Islet precursor cell (in vitro differentiated cells): ENCODE results near the gene AUTS2.

Experiments used
- DNase-seq: peaks from one replicate; pipeline ENCODE4 v3.0.0-alpha.2; 2018

Gene AUTS2

GRCh38 chr7:69659983-69660382 is 61.7 kb downstream of the AUTS2 start:
- no peak for DNase-seq

DNA sequence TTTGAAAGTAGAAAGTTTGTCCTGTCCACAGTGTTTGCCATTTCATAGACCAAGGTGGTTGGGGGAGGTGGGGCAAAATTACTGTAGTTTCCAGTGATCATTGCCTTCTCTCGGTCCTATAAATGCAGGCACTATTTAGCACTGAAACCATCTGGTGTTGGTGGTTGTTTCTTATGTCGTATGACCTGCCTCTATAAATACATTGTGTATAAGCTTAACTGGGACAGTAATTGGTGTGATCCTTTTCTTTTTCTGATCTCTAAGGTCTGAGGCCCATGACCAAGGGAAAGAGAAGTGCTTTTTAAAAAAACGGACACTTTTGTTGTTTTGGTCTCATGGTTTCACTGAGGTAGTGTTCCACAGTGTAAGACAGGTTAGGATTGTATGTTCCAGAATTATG is 63.1 kb downstream of the AUTS2 start:
- no peak for DNase-seq

GRCh38 chr7:69663911-69664832 is 65.9 kb downstream of the AUTS2 start:
- DNase-seq: no peak

- no peak for DNase-seq
Observed at GRCh38 chr7:69665369-69665768, 67.1 kb downstream of the AUTS2 start.

- no peak for DNase-seq
Observed at GRCh38 chr7:69668339-69668870, 70.1 kb downstream of the AUTS2 start.

GRCh38 chr7:69670701-69671100 is 72.4 kb downstream of the AUTS2 start:
- DNase-seq: no peak

- no peak for DNase-seq
Observed at GRCh38 chr7:69673074-69673473, 74.8 kb downstream of the AUTS2 start.

DNA sequence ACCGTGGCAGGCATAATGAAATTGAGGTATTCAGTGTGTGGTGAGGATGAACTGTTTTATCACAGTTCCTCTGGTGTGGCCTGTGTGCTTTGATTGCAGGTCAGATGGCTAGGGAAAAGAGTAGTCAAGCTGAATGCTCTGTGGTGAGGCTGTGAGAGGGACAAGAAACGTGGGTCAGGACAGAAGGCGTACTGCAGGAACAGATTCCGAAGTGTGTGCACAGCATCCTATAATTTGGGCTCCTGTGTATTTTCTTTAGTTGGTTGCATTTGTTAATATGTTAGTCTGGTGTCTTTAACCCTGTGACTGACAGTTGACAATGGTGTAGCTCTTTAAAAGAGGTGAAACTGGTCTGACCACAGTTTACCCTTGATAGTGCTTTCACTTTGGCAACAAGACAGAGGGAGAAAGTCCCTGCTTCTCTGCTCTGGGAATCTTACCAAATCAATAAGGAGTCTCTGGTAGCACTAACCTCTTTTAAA is 76.5 kb downstream of the AUTS2 start:
- DNase-seq: peak; percentile 63

DNA sequence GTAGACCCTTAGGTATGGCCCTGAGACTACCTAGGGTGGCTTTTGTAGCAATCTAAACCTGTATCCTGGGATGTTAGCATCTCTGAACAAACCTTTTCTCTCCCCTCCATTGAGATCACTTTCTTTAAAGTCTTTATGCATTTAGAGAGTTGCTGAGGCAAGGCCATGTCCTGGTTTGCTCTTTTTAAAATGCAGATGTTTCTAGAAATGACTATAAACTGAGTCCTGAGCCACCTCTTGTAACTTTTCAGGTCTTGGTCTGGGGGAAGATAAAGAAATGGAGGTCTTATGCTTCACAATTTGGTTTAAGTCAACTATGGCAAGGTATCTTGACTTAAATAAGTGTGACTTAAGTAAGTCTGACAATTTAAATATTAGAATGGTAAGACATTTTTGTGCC is 78.0 kb downstream of the AUTS2 start:
- no peak for DNase-seq

- DNase-seq: no peak
Observed at GRCh38 chr7:69677054-69677852, 79.0 kb downstream of the AUTS2 start.

DNA sequence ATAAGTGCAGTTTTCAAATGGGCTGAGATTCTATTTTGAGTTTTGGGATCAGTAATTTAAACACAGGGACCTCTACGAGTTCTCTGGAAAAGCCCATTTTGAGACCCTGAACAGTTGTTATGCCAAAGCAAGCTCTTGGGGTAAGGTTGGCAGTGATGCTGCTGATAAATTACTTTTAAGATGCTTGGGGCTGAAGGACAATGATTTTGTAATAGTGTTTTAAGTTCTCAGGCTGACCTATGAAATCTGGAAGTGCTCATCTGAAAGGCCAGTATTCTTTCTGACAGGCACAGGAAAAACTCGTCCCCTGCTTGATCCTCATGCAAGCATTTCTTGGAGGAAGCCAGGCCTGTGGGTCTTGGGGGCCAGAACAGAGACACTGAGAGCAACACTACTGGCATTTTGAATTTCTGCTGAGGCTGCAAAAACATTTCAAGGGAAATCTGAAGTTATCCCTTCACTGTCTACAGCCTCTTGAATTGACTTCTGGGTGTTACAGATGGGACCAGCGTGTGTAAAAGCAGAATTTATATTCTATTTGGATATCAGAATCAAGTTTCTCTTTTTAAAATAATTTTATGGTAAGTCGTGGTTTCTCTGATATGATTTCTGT is 79.7 kb downstream of the AUTS2 start:
- no peak for DNase-seq

DNA sequence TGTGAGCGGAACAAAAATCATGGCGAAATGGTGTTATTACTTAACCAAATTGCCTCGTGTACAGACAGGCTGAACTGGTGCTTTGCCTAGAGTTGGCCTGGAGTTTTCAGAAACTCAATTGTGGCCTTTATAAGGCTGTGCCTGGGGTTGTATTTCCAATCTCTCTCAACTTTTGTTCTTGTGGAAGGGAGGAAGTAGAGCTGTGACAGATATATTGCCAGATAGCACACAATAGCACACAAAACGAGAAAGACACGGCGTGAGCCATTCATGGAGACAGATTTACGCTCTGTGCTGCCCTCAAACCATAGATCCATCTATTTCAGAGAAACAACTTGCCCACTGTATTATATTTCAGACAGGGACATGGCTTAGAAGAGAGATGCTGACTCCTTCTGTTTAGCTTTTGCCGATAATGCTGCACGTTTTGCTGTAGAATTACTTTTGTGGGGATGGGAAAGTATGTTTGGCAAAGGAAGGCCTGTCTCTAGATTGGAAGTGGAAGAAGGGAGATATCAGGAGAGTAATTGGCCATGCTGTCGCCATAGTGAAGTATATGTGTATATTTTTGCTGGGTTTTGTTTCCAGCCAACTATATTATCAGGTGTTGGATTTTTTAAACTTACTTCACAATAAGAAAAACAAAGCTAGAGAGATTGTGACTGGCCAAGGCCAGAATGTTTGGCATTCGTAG is 80.4 kb downstream of the AUTS2 start:
- no peak for DNase-seq

DNA sequence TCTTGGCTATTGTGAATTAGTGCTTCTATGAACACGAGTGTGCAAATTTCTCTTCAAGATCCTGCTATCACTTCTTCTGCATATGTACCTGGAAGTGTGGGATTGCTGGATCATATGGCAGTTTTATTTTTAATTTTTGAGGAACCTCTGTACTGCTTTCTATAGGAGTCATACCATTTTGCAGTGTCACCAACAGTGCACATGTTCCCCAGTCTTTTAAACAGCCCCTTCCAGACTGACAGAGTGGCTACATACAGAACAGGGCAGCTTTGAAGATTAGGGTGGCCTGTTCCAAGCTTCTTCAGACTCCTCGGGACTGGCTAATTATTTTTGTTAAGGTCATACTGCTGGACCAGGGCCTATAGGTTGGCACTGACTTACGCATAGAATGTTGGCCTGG is 82.9 kb downstream of the AUTS2 start:
- DNase-seq: no peak

DNA sequence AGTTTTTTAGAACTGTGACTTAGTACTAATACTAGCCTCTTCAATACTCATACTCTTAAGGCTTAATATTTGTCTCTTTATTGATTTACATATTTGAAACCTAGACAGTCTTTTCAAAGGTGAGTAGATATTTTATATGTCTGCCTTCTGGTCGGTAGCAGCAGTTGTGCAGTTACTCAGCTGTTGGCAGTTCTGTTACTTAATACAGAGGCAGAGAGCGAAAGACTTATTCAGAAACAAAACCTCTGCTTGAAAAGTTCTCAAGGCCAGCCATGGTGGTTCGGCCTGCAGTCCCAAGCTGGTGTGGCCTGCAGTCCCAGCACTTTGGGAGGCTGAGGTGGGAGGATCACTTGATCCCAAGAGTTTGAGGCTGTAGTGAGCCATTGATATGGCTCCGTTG is 84.2 kb downstream of the AUTS2 start:
- no peak for DNase-seq

DNA sequence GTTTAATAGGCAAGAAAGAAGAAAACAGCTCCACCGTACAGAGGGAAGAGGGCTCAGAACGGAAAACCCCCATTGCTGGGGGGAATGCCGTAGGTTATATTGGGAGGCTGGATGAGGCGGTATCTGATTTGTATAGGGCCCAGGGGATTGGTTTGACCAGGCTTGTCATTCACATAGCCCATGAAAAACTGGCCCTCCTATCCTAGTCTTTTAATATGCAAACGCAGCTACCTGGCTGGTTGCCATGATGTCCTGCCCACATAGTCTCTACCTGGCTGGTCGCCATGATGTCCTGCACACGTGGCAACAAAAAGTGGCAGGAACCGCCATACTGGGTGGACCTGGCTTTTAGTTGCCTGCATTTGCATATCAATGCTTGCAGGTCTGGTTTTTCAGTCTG is 84.7 kb downstream of the AUTS2 start:
- DNase-seq: no peak

GRCh38 chr7:69684369-69685292 is 86.4 kb downstream of the AUTS2 start:
- no peak for DNase-seq

DNA sequence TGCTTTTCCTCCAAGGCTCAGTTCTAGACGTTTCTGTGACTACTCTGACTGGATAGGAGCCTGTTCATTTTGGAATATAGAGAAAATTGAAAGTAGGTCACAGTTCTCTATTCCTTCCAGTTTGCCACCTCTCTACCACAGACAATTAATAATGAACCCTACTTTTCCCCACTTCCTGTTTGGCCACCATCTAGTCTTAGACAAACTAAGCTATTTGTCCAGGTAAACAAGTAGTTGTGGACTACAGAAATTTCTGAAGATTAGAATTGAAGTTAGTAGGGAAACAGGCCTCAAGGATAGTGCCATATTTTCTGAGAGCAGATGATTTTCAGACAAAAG is 87.0 kb downstream of the AUTS2 start:
- no peak for DNase-seq

- DNase-seq: no peak
Observed at GRCh38 chr7:69686366-69686765, 88.1 kb downstream of the AUTS2 start.

DNA sequence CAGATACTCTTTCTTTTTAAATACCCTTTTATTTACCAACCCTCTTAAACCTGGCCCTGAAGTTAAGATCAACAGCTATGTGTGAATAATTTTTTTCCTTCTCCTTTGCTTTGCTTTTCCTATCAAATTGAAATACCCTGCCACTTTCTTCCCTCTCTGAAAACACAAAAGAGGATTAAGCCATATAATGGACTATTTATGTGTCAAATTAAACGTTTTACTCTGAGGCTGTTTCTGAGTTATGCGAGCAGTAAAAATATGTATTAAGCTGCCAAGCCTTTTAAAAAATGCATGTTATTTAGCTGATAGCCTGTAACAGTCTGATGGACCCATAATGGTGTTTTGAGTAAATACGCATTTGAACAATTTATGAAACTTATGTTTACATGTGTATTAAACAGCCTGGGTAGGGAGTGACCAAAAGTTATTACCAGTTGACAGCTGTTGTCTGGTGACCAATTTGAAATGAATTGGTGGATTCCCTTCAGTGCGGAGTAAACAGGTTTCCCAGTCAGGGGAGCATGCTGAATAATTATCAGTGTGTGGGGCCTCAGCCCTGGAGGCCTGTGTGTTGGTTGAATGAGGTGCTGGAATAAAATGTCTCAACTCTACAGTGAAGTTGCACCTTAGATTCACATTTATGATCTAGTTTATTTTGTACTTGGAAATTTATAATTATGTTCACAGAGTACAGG is 89.6 kb downstream of the AUTS2 start:
- DNase-seq: no peak

DNA sequence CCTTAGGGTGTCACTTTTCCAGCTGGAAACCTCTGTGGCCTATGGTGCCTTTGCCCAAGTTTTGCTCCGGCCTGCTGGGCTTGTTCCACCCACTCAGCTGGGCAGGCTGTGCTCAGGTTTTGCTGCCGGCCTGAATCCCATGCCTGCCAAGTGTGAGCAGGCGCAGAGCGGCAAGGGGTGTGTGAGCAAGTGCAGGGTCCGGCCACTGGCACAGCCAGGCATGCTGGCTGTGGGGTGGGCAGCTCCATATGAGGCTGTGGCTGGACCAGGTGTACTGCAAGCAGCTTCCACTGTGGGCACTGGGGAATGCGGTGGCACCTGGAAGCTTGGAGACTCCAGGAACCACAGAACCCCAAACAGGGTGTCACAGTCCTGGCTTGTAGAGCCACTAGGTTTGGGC is 92.1 kb downstream of the AUTS2 start:
- DNase-seq: no peak

DNA sequence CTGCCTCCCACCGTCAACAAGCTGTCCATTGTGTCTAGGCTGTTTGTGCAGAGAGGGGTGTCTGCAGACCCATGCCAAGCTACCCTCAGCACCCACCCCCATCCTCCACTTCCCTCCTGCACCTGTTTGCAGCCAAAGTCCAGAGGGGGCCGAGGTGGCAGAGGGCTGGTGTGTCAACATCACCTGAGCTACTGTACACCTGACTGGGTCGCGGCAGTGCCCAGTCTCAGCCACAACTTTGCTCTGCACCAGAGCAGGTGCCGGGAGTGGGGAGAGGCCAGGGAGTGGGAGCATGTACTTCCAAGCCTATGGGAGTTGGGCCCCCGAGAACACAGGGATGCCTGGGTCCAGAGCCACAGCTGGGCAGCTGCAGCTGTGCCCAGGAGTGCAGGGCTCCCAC is 93.1 kb downstream of the AUTS2 start:
- no peak for DNase-seq
